ENCODE data around the gene SHISA7.

GRCh38 chr19:55479045-55479444, 35.9 kb upstream of the SHISA7 start:
- TF ChIP-seq PATZ1 (CRISPR knock-in tag; IDR thresholded peaks at IDR 0.05; ENCODE audit: borderline replicate concordance), result no peak
- no peak for TF ChIP-seq ZFP30 (CRISPR knock-in tag; IDR thresholded peaks at IDR 0.05)
- no peak for TF ChIP-seq TOX (CRISPR knock-in tag; IDR thresholded peaks at IDR 0.05; ENCODE audit: borderline replicate concordance)
- TF ChIP-seq CSRNP3 (CRISPR knock-in tag; IDR thresholded peaks at IDR 0.05), result no peak
- no peak for TF ChIP-seq PPARA (CRISPR knock-in tag; IDR thresholded peaks at IDR 0.05; ENCODE audit: borderline replicate concordance)
- no peak for TF ChIP-seq RARB (CRISPR knock-in tag; IDR thresholded peaks at IDR 0.05)
- no peak for TF ChIP-seq ARNTL (CRISPR knock-in tag; IDR thresholded peaks at IDR 0.05; ENCODE audit: borderline replicate concordance, low read depth)
- no peak for TF ChIP-seq POU6F1 (CRISPR knock-in tag; IDR thresholded peaks at IDR 0.05; ENCODE audit: borderline replicate concordance, low read depth)
- no peak for TF ChIP-seq CREB5 (CRISPR knock-in tag; IDR thresholded peaks at IDR 0.05; ENCODE audit: low read depth)
- TF ChIP-seq SNAI2 (CRISPR knock-in tag; IDR thresholded peaks at IDR 0.05), result no peak
